ENCODE data around the gene VRK2. TPM values are rescaled to one million over a fixed set of nuclear protein-coding genes. Genes with fewer than 3 reads are reported as not detected.
A peak's percentile ranks its signal among the peaks of the same experiment; 100 is the strongest.

The VRK2 gene
- total and polyA plus RNA-seq, 2 experiments from 2014 or later: 19.0 to 22.5 TPM

DNA sequence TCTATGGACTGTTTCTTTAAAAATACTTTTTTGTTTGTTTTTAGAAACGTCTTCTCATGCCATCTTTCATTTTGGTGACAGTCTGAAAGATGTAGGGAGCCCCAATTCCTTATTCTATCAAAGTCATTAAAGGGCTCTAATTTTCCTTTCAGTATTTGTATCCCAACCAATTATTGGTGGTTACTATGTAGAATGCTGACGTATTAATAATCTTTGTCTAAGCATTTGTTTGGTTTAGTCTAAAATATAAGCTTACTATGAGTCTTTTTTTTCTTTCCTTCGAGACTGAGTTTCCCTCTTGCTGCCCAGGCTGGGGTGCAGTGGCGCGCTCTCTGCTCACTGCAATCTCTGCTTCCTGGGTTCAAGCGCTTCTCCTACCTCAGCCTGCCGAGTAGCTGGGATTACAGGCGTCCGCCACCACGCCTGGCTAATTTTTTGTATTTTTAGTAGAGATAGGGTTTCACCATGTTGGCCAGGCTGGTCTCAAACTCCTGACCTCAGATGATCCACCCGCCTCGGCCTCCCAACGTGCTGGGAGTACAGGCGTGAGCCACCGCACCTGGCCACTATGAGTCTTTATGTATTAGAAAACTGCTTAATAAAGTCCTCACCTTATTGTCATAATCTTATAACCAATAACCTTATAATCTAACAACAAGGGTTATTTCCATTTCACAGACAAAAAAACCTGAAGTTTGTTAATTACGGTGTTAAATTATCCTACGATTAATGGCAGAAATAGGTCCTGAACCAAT is 849 bp upstream of the VRK2 start:
- H3K9me3 Mint-ChIP-seq: no peaks in the 10 kb centered on the region
- no peaks in the 10 kb centered on the region for H3K27me3 Mint-ChIP-seq (ENCODE audit: insufficient read depth, low read depth, poor library complexity)
- H3K36me3 ChIP-seq (ENCODE audit: insufficient read depth): no peaks in the 10 kb centered on the region
- peaks cover 7% of the 10 kb centered on the region for H3F3A ChIP-seq (replicated peaks; ENCODE audit: low read depth)
- ATAC-seq (no peak), DNase-seq (ENCODE audit: low spot score) (no peak)
- H3K27ac ChIP-seq (ENCODE audit: low read depth): peak overlapping the region; percentile 93
- peak overlapping the region; percentile 85; the same call in 1 of the 2 replicates for H3K27ac Mint-ChIP-seq
- peak overlapping the region; percentile 80 for H3K4me3 Mint-ChIP-seq
- no peaks in the 10 kb centered on the region for H3K9me2 ChIP-seq (ENCODE audit: insufficient read depth)
- peaks cover 27% of the 10 kb centered on the region for H3K4me1 ChIP-seq (ENCODE audit: insufficient read depth)
- H3K4me3 ChIP-seq: peak overlapping the region; percentile 52
- H3K4me1 Mint-ChIP-seq: peaks cover 25% of the 10 kb centered on the region
- H3K79me2 ChIP-seq (replicated peaks; ENCODE audit: insufficient read depth): peaks cover 16% of the 10 kb centered on the region
- H3K27me3 ChIP-seq (ENCODE audit: insufficient read depth): no peaks in the 10 kb centered on the region
- H3K4me2 ChIP-seq: peak overlapping the region; percentile 72
- TF ChIP-seq, protein P1, sequence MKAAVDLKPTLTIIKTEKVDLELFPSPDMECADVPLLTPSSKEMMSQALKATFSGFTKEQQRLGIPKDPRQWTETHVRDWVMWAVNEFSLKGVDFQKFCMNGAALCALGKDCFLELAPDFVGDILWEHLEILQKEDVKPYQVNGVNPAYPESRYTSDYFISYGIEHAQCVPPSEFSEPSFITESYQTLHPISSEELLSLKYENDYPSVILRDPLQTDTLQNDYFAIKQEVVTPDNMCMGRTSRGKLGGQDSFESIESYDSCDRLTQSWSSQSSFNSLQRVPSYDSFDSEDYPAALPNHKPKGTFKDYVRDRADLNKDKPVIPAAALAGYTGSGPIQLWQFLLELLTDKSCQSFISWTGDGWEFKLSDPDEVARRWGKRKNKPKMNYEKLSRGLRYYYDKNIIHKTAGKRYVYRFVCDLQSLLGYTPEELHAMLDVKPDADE (IDR thresholded peaks at IDR 0.05): no peak
- TF ChIP-seq, protein P2, sequence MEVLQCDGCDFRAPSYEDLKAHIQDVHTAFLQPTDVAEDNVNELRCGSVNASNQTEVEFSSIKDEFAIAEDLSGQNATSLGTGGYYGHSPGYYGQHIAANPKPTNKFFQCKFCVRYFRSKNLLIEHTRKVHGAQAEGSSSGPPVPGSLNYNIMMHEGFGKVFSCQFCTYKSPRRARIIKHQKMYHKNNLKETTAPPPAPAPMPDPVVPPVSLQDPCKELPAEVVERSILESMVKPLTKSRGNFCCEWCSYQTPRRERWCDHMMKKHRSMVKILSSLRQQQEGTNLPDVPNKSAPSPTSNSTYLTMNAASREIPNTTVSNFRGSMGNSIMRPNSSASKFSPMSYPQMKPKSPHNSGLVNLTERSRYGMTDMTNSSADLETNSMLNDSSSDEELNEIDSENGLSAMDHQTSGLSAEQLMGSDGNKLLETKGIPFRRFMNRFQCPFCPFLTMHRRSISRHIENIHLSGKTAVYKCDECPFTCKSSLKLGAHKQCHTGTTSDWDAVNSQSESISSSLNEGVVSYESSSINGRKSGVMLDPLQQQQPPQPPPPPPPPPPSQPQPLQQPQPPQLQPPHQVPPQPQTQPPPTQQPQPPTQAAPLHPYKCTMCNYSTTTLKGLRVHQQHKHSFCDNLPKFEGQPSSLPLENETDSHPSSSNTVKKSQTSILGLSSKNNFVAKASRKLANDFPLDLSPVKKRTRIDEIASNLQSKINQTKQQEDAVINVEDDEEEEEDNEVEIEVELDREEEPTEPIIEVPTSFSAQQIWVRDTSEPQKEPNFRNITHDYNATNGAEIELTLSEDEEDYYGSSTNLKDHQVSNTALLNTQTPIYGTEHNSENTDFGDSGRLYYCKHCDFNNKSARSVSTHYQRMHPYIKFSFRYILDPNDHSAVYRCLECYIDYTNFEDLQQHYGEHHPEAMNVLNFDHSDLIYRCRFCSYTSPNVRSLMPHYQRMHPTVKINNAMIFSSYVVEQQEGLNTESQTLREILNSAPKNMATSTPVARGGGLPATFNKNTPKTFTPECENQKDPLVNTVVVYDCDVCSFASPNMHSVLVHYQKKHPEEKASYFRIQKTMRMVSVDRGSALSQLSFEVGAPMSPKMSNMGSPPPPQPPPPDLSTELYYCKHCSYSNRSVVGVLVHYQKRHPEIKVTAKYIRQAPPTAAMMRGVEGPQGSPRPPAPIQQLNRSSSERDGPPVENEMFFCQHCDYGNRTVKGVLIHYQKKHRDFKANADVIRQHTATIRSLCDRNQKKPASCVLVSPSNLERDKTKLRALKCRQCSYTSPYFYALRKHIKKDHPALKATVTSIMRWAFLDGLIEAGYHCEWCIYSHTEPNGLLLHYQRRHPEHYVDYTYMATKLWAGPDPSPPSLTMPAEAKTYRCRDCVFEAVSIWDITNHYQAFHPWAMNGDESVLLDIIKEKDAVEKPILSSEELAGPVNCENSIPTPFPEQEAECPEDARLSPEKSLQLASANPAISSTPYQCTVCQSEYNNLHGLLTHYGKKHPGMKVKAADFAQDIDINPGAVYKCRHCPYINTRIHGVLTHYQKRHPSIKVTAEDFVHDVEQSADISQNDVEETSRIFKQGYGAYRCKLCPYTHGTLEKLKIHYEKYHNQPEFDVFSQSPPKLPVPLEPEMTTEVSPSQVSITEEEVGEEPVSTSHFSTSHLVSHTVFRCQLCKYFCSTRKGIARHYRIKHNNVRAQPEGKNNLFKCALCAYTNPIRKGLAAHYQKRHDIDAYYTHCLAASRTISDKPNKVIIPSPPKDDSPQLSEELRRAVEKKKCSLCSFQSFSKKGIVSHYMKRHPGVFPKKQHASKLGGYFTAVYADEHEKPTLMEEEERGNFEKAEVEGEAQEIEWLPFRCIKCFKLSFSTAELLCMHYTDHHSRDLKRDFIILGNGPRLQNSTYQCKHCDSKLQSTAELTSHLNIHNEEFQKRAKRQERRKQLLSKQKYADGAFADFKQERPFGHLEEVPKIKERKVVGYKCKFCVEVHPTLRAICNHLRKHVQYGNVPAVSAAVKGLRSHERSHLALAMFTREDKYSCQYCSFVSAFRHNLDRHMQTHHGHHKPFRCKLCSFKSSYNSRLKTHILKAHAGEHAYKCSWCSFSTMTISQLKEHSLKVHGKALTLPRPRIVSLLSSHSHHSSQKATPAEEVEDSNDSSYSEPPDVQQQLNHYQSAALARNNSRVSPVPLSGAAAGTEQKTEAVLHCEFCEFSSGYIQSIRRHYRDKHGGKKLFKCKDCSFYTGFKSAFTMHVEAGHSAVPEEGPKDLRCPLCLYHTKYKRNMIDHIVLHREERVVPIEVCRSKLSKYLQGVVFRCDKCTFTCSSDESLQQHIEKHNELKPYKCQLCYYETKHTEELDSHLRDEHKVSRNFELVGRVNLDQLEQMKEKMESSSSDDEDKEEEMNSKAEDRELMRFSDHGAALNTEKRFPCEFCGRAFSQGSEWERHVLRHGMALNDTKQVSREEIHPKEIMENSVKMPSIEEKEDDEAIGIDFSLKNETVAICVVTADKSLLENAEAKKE (CRISPR knock-in tag; IDR thresholded peaks at IDR 0.05): no peak
- TF ChIP-seq EZH2phosphoT487 (IDR thresholded peaks at IDR 0.05; ENCODE audit: unreplicated experiment): no peak
- TF ChIP-seq, protein P3, sequence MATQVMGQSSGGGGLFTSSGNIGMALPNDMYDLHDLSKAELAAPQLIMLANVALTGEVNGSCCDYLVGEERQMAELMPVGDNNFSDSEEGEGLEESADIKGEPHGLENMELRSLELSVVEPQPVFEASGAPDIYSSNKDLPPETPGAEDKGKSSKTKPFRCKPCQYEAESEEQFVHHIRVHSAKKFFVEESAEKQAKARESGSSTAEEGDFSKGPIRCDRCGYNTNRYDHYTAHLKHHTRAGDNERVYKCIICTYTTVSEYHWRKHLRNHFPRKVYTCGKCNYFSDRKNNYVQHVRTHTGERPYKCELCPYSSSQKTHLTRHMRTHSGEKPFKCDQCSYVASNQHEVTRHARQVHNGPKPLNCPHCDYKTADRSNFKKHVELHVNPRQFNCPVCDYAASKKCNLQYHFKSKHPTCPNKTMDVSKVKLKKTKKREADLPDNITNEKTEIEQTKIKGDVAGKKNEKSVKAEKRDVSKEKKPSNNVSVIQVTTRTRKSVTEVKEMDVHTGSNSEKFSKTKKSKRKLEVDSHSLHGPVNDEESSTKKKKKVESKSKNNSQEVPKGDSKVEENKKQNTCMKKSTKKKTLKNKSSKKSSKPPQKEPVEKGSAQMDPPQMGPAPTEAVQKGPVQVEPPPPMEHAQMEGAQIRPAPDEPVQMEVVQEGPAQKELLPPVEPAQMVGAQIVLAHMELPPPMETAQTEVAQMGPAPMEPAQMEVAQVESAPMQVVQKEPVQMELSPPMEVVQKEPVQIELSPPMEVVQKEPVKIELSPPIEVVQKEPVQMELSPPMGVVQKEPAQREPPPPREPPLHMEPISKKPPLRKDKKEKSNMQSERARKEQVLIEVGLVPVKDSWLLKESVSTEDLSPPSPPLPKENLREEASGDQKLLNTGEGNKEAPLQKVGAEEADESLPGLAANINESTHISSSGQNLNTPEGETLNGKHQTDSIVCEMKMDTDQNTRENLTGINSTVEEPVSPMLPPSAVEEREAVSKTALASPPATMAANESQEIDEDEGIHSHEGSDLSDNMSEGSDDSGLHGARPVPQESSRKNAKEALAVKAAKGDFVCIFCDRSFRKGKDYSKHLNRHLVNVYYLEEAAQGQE (IDR thresholded peaks at IDR 0.05; ENCODE audit: unreplicated experiment): no peak
- TF ChIP-seq NANOG (IDR thresholded peaks at IDR 0.05; ENCODE audit: borderline replicate concordance): no peak
- TF ChIP-seq CREB1 (CRISPR knock-in tag; IDR thresholded peaks at IDR 0.05; ENCODE audit: low read depth): no peak
- no peak for TF ChIP-seq EZH2 (IDR thresholded peaks at IDR 0.05; ENCODE audit: low read depth, unreplicated experiment)
- TF ChIP-seq ZNF331 (CRISPR knock-in tag; IDR thresholded peaks at IDR 0.05; ENCODE audit: low read depth): no peak
- no peak for TF ChIP-seq POLR2AphosphoS5 (IDR thresholded peaks at IDR 0.05; ENCODE audit: low read depth)
- no peak for TF ChIP-seq JUNB (IDR thresholded peaks at IDR 0.05; ENCODE audit: unreplicated experiment)
- TF ChIP-seq, protein P4, sequence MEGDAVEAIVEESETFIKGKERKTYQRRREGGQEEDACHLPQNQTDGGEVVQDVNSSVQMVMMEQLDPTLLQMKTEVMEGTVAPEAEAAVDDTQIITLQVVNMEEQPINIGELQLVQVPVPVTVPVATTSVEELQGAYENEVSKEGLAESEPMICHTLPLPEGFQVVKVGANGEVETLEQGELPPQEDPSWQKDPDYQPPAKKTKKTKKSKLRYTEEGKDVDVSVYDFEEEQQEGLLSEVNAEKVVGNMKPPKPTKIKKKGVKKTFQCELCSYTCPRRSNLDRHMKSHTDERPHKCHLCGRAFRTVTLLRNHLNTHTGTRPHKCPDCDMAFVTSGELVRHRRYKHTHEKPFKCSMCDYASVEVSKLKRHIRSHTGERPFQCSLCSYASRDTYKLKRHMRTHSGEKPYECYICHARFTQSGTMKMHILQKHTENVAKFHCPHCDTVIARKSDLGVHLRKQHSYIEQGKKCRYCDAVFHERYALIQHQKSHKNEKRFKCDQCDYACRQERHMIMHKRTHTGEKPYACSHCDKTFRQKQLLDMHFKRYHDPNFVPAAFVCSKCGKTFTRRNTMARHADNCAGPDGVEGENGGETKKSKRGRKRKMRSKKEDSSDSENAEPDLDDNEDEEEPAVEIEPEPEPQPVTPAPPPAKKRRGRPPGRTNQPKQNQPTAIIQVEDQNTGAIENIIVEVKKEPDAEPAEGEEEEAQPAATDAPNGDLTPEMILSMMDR (conservative IDR thresholded peaks at IDR 0.05; ENCODE audit: low read depth in 2 of 2): no peak
- TF ChIP-seq STAT1 (IDR thresholded peaks at IDR 0.05; ENCODE audit: unreplicated experiment): no peak
- no peak for TF ChIP-seq ZNF114 (CRISPR knock-in tag; IDR thresholded peaks at IDR 0.05)
- peaks cover 5% of the 10 kb centered on the region for H3K36me3 Mint-ChIP-seq (ENCODE audit: low read depth)
- peak overlapping the region; percentile 79 for H2AFZ ChIP-seq
- no peaks in the 10 kb centered on the region for H4K20me1 ChIP-seq (replicated peaks; ENCODE audit: insufficient read depth)

All from GM23338 (cell line).